HG03108 (cell line): ENCODE data around the gene TXNIP.

ENCODE experiments used
- ATAC-seq: cut with Tn5 transposase; IDR thresholded peaks from one replicate; pipeline ENCODE4 v1.9.1; 2021; ENCODE audit warnings: moderate library complexity; ENCODE audit not compliant: unreplicated experiment

The TXNIP gene

GRCh38 chr1:145946477-145946986 lies 49.8 kb downstream of the TXNIP start:
- ATAC-seq, result no peak

GRCh38 chr1:145944532-145944931 lies 51.8 kb downstream of the TXNIP start:
- no peak for ATAC-seq

GRCh38 chr1:145942871-145943270 lies 53.5 kb downstream of the TXNIP start:
- no peak for ATAC-seq
